Caco-2 (cell line): Measurements from ENCODE around the gene USP9X. TPM values are rescaled to one million over a fixed set of nuclear protein-coding genes. Genes with fewer than 3 reads are reported as not detected.

ENCODE experiments used
- Bru-seq: library from RNA; stranded (reverse); fragments of 400-500 nt; gene quantifications from one replicate; lab custom pipeline; 2021; lab: Mats Ljungman, UMichigan
- BruChase-seq, 2 experiments: library from RNA; stranded (reverse); fragments of 400-500 nt; gene quantifications; one replicate each; lab custom pipeline; 2021; lab: Mats Ljungman, UMichigan
- BruUV-seq: library from RNA; stranded (reverse); fragments of 400-500 nt; replicated peaks from 2 replicates; lab custom pipeline; 2021; lab: Mats Ljungman, UMichigan
- CTCF ChIA-PET: fragments of 300-600 bp; sonication (Branson Sonifier 250); formaldehyde crosslinking; loops from one replicate; lab custom pipeline; 2022; ENCODE audit warnings: antibody characterized with exemption; lab: Charles Lee
- POLR2A ChIA-PET: fragments of 300-600 bp; sonication (Branson Sonifier 250); formaldehyde crosslinking; loops from one replicate; lab custom pipeline; 2022; ENCODE audit warnings: antibody characterized with exemption; lab: Charles Lee
- DNase-seq, 2 experiments: peaks; one replicate each; pipeline versions ENCODE4 v3.0.0 to v3.0.0-alpha.2; 2020 to 2022
- H3K27me3 ChIP-seq: replicated peaks from 2 replicates; pipeline ENCODE4 v1.6.0; 2011; ENCODE audit warnings: low read length; ENCODE audit not compliant: control insufficient read depth, insufficient read depth
- H3K36me3 ChIP-seq: 2 replicates; pipeline ENCODE4 v1.5.1; 2011; ENCODE audit warnings: low read length; ENCODE audit not compliant: control insufficient read depth, insufficient read depth
- H3K4me1 ChIP-seq: fragments of 250-450 bp; sonication (Bioruptor Pico); 2 replicates; pipeline ENCODE4 v1.5.1; 2020; ENCODE audit warnings: mild to moderate bottlenecking
- H3K4me3 ChIP-seq: 2 replicates; pipeline ENCODE4 v1.5.1; 2011; ENCODE audit warnings: low read depth, mild to moderate bottlenecking, control low read depth, low read length
- H3K9me3 ChIP-seq: fragments of 250-450 bp; sonication (Bioruptor Pico); 2 replicates; pipeline ENCODE4 v1.5.1; 2020; ENCODE audit warnings: mild to moderate bottlenecking, moderate library complexity
- H3K27ac Mint-ChIP-seq: one replicate; pipeline ENCODE4 v1.8.0; 2022; ENCODE audit warnings: mixed read lengths; ENCODE audit not compliant: unreplicated experiment
- H3K27me3 Mint-ChIP-seq: one replicate; pipeline ENCODE4 v1.8.0; 2022; ENCODE audit warnings: mixed read lengths; ENCODE audit not compliant: insufficient read depth, unreplicated experiment
- H3K36me3 Mint-ChIP-seq: one replicate; pipeline ENCODE4 v1.8.0; 2022; ENCODE audit warnings: mild to moderate bottlenecking, mixed read lengths; ENCODE audit not compliant: insufficient read depth, unreplicated experiment
- H3K4me1 Mint-ChIP-seq: one replicate; pipeline ENCODE4 v1.8.0; 2022; ENCODE audit warnings: low read depth, mixed read lengths; ENCODE audit not compliant: unreplicated experiment
- H3K4me3 Mint-ChIP-seq: one replicate; pipeline ENCODE4 v1.8.0; 2022; ENCODE audit warnings: mild to moderate bottlenecking, moderate library complexity, mixed read lengths; ENCODE audit not compliant: unreplicated experiment
- H3K9me3 Mint-ChIP-seq: one replicate; pipeline ENCODE4 v1.8.0; 2022; ENCODE audit warnings: mixed read lengths; ENCODE audit not compliant: unreplicated experiment
- intact Hi-C: fragments of 100-400 bp; cut with micrococcal nuclease; formaldehyde crosslinking; loops from one replicate; pipeline ENCODE4 v1.10.0; 2022; ENCODE audit not compliant: unreplicated experiment
- long read RNA-seq: library from polyadenylated mRNA; stranded (forward); transcript quantifications from one replicate; pipeline ENCODE4 v2.0.0, GENCODE V29; 2022
- total RNA-seq: library from RNA; stranded (reverse); gene quantifications from 2 replicates; pipeline ENCODE4 v1.2.3, GENCODE V29; 2022
- TF ChIP-seq, protein P1 (sequence below), 2 experiments: fragments of 200-600 bp in 1 of 2; IDR thresholded peaks; 1 replicate in 1 of 2; 2 replicates in 1 of 2; pipeline versions ENCODE4 v1.5.1 to v1.8.0; 2011 to 2022; ENCODE audit warnings: antibody characterized with exemption in 1 of 2, control low read depth in 1 of 2, inconsistent platforms in 1 of 2, low read depth in 1 of 2, low read length in 1 of 2, mild to moderate bottlenecking in 1 of 2, moderate library complexity in 1 of 2; ENCODE audit not compliant: insufficient read depth in 1 of 2, severe bottlenecking in 1 of 2, unreplicated experiment in 1 of 2

USP9X gene, protein sequence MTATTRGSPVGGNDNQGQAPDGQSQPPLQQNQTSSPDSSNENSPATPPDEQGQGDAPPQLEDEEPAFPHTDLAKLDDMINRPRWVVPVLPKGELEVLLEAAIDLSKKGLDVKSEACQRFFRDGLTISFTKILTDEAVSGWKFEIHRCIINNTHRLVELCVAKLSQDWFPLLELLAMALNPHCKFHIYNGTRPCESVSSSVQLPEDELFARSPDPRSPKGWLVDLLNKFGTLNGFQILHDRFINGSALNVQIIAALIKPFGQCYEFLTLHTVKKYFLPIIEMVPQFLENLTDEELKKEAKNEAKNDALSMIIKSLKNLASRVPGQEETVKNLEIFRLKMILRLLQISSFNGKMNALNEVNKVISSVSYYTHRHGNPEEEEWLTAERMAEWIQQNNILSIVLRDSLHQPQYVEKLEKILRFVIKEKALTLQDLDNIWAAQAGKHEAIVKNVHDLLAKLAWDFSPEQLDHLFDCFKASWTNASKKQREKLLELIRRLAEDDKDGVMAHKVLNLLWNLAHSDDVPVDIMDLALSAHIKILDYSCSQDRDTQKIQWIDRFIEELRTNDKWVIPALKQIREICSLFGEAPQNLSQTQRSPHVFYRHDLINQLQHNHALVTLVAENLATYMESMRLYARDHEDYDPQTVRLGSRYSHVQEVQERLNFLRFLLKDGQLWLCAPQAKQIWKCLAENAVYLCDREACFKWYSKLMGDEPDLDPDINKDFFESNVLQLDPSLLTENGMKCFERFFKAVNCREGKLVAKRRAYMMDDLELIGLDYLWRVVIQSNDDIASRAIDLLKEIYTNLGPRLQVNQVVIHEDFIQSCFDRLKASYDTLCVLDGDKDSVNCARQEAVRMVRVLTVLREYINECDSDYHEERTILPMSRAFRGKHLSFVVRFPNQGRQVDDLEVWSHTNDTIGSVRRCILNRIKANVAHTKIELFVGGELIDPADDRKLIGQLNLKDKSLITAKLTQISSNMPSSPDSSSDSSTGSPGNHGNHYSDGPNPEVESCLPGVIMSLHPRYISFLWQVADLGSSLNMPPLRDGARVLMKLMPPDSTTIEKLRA (N-terminal part only)
- total RNA-seq (71.5 and 73.7 TPM in 2 replicates), Bru-seq, nascent RNA (percentile 92 among the genes with signal in this experiment), BruChase-seq, experiment 1, labeled RNA remaining after a 2-hour chase (percentile 89 among the genes with signal in this experiment), BruChase-seq, experiment 2, labeled RNA remaining after a 6-hour chase (percentile 93 among the genes with signal in this experiment)
- long read RNA-seq, partial matches to known transcripts = 13 of 16 reads
- long read RNA-seq, other reads (novel, unspliced or antisense) = 3 of 16 reads

DNA sequence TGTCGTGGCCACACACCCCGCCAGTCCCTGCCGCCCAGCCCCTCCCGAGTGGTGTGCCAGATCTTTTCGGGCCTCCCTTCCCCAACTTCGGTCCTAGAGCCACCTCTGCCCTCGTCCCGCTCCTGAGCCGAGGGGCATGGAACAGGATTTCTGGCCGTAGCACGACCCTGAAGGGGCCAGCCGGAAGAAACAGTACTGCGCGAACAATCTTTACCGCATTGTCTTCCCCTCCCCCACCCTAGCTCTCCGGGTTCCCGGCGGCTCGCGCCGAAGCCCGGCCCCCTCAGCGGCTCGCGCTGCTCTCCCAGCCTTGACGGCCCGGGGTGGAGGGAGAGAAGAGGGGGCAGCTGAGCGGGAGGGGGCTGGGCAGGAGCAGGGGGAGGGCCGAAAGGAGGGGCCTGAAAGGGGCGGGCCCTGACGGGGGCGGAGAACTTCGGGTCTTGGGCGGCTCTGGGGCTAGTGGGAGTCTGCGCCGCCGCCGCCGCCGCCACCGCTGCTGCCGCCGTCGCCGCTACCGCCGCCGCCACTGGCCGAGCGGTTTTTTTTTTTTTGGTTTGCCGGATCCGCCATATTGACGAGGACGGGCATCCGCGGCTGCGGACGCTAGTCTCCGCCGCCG, at the start of gene USP9X:
Gene USP9X, plus strand, starts transcription at position 553 of the 619 bp plus-strand sequence. CDS start 38,184 bp downstream, outside the sequence.
- Histone ChIP-seq H3K36me3 (no peaks in the 10 kb centered on the region), H3K9me3 (no peaks in the 10 kb centered on the region), H3K27me3 (no peaks in the 10 kb centered on the region), H3K4me1 (peaks cover 13% of the 10 kb centered on the region), H3K4me3 (peak within 1 kb of the TSS; percentile 92)
- TF ChIP-seq, protein P1, sequence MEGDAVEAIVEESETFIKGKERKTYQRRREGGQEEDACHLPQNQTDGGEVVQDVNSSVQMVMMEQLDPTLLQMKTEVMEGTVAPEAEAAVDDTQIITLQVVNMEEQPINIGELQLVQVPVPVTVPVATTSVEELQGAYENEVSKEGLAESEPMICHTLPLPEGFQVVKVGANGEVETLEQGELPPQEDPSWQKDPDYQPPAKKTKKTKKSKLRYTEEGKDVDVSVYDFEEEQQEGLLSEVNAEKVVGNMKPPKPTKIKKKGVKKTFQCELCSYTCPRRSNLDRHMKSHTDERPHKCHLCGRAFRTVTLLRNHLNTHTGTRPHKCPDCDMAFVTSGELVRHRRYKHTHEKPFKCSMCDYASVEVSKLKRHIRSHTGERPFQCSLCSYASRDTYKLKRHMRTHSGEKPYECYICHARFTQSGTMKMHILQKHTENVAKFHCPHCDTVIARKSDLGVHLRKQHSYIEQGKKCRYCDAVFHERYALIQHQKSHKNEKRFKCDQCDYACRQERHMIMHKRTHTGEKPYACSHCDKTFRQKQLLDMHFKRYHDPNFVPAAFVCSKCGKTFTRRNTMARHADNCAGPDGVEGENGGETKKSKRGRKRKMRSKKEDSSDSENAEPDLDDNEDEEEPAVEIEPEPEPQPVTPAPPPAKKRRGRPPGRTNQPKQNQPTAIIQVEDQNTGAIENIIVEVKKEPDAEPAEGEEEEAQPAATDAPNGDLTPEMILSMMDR (IDR thresholded peaks at IDR 0.05; ENCODE audit: insufficient read depth in 1 of 2, low read depth in 1 of 2, low read length in 1 of 2, severe bottlenecking in 1 of 2, unreplicated experiment in 1 of 2) = no peak
- Mint-ChIP-seq H3K27me3 (no peaks in the 10 kb centered on the region), H3K36me3 (peaks cover 25% of the 10 kb centered on the region), H3K4me1 (no peaks in the 10 kb centered on the region), H3K27ac (peak within 1 kb of the TSS; percentile 98), H3K4me3 (peak within 1 kb of the TSS; percentile 81), H3K9me3 (no peaks in the 10 kb centered on the region)
- no TSS peak for BruUV-seq
- CTCF ChIA-PET = interaction anchor here (0.6 to 1.2 kb wide), 3 partner anchors 28 to 541 kb away, joined by 3 to 7 read pairs (median 4); no protein-coding TSS in a partner anchor
- intact Hi-C loops = loop anchor here (2.0 to 10.0 kb wide), 4 partner anchors 58 to 350 kb away; partner anchors contain the start of genes DDX3X and MED14
- POLR2A ChIA-PET = interaction anchor here (0.6 to 1.6 kb wide), 5 partner anchors 56 to 88 kb away, joined by 4 to 12 read pairs (median 4); no protein-coding TSS in a partner anchor
- DNase-seq = peak; percentile 89 to 91

DNA sequence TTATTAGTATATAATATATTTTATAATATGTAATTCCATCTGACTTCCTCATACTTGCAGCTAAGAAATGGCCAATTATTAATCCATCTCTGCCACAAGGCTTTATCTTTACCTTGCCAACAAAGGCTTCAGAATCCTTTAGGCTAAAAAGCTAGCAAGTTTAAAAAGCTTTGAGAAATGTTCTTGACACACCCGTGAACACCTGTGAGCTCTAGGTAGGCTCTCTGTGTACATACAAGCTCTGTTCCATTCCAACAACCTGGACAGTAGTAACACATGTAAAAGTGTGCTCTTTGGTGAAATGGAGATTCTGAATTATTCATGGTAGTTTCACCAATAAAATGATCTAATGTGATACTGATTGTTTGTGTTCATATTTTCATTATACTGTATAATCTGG, 49.7 kb upstream of the USP9X start:
- ChIA-PET CTCF (no interaction called here), POLR2A (no interaction called here)
- H3K9me3 Mint-ChIP-seq = no peaks in the 10 kb centered on the region
- Histone ChIP-seq H3K27me3 (no peaks in the 10 kb centered on the region), H3K4me3 (no peak overlapping the region), H3K4me1 (no peaks in the 10 kb centered on the region), H3K36me3 (no peaks in the 10 kb centered on the region), H3K9me3 (no peaks in the 10 kb centered on the region)
- BruUV-seq = no TSS peak
- H3K27me3 Mint-ChIP-seq = no peaks in the 10 kb centered on the region
- no peak overlapping the region for H3K27ac Mint-ChIP-seq
- TF ChIP-seq, protein P1 (IDR thresholded peaks at IDR 0.05; ENCODE audit: insufficient read depth in 1 of 2, low read depth in 1 of 2, low read length in 1 of 2, severe bottlenecking in 1 of 2, unreplicated experiment in 1 of 2) = no peak
- intact Hi-C loops = no loop called here
- no peaks in the 10 kb centered on the region for H3K4me1 Mint-ChIP-seq
- H3K36me3 Mint-ChIP-seq = no peaks in the 10 kb centered on the region
- no peak overlapping the region for H3K4me3 Mint-ChIP-seq
- no peak for DNase-seq
